ENCODE data around the gene DZIP1. TPM values are rescaled to one million over a fixed set of nuclear protein-coding genes. Genes with fewer than 3 reads are reported as not detected.

Gene DZIP1
- total RNA-seq, 2 experiments from 2014 or later: 0.26 to 0.34 TPM

- POLR2A ChIA-PET: no interaction called here
These were observed 2.4 kb downstream of the DZIP1 start for GRCh38 chr13:95642028-95642621.

DNA sequence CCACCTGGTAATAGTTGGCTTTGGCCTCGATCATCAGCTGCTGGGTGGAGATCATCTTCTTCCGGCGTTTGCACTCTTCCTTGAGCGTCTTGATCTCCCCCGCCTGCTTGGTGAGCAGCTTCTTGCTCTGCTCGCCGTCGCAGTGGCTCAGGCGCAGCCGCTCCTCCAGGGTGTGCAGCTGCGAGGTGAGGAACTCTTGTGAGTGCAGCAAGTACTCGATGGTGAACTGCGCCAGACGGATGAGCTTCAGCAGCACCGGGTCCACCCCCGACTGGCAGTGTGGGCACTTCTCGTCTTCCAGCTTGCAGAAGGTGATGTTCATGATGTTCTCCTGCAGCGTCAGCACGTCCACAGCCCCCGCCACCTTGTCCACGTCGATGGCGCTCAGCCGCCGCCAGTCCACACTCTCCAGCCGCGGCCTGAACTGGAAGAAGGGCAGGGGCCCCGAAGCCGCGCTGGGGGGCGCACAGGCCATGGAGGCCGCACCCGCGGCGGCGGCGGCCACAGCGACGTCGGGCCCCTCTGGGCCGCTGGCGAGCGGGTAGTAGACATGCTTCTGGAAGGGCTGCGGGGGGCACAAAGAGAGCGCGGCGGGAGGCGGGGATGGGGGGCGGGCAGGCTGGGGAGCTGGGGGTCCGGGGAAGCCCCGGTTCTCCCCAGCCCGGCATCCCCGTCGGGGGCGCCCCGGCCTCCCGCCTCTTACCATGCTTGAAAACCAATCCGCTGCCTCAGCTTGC is 3.0 kb downstream of the DZIP1 start:
- CTCF ChIA-PET: interaction anchor here (0.9 kb wide), 1 partner anchor 19 kb away, joined by 3 read pairs; no protein-coding TSS in a partner anchor
- Mint-ChIP-seq H3K36me3 (ENCODE audit: low read depth) (no peaks in the 10 kb centered on the region), H3K27me3 (ENCODE audit: low read depth) (peaks cover 32% of the 10 kb centered on the region), H3K27ac (no peak overlapping the region), H3K4me3 (no peak overlapping the region), H3K4me1 (ENCODE audit: low read depth) (peaks cover 21% of the 10 kb centered on the region), H3K9me3 (ENCODE audit: insufficient read depth) (no peaks in the 10 kb centered on the region)
- POLR2A ChIA-PET: no interaction called here
- no peak for DNase-seq
- ATAC-seq: no peak

More at GRCh38 chr13:95642028-95642621, 2.4 kb downstream of the DZIP1 start:
- no peak overlapping the region for H3K4me3 Mint-ChIP-seq
- peaks cover 32% of the 10 kb centered on the region for H3K27me3 Mint-ChIP-seq (ENCODE audit: low read depth)
- DNase-seq (no peak), ATAC-seq (peak; percentile 54)
- peaks cover 14% of the 10 kb centered on the region for H3K4me1 Mint-ChIP-seq (ENCODE audit: low read depth)
- H3K9me3 Mint-ChIP-seq (ENCODE audit: insufficient read depth): no peaks in the 10 kb centered on the region
- CTCF ChIA-PET: interaction anchor here (0.9 kb wide), 1 partner anchor 18 kb away, joined by 3 read pairs; no protein-coding TSS in a partner anchor
- H3K27ac Mint-ChIP-seq: no peak overlapping the region
- H3K36me3 Mint-ChIP-seq (ENCODE audit: low read depth): no peaks in the 10 kb centered on the region

DNA sequence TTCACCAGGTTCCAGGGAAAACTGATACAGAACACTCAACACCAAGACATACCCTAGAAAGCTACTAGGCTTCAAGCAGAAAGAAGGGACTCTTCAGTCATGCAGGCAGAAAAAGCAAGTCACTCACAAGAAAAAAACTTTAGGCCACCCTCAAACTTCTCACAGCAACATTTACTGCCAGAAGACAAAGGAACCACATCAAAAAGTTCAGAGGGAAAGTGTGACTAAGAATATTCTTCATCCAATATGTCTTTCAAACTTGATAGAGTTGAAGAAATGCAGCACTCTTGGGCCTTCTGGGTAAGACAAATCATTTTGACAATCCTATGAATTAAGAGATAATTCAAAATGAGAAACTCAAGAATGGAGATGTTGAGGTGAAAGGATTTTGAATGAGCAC is 7.7 kb downstream of the DZIP1 start:
- peak overlapping the region; percentile 3 for H3K27ac Mint-ChIP-seq
- H3K4me1 Mint-ChIP-seq (ENCODE audit: low read depth): peaks cover 14% of the 10 kb centered on the region
- no peak overlapping the region for H3K4me3 Mint-ChIP-seq

DNA sequence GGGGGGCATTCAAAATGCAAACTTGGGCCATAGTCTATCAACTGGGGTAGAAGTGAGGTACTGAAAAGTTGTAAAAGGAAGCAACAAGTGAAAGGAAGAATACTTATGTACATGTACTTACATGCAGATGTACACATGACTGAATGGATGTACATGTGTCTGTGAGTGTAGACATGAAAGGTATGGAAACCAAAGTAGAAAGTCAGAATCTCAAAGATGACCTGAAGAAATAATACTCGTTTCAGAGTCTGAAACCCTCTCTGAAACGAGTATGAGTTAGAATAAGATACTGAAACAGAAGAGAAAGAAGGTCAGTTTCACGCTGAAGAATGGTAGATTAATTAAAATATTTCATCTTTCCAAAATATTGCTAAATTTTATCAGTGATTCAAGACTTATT is 13.9 kb downstream of the DZIP1 start:
- ATAC-seq (no peak), DNase-seq (no peak)
- peaks cover under 1% of the 10 kb centered on the region for H3K4me1 Mint-ChIP-seq (ENCODE audit: low read depth)
- no peaks in the 10 kb centered on the region for H3K36me3 Mint-ChIP-seq (ENCODE audit: low read depth)
- no peak overlapping the region for H3K27ac Mint-ChIP-seq
- peaks cover 23% of the 10 kb centered on the region for H3K27me3 Mint-ChIP-seq (ENCODE audit: low read depth)
- ChIA-PET POLR2A (no interaction called here), CTCF (no interaction called here)
- no peaks in the 10 kb centered on the region for H3K9me3 Mint-ChIP-seq (ENCODE audit: insufficient read depth)
- H3K4me3 Mint-ChIP-seq: no peak overlapping the region

More for the DNA sequence above, 7.7 kb downstream of the DZIP1 start:
- DNase-seq (no peak), ATAC-seq (peak; percentile 58)
- ChIA-PET CTCF (no interaction called here), POLR2A (no interaction called here)
- Mint-ChIP-seq H3K36me3 (ENCODE audit: low read depth) (no peaks in the 10 kb centered on the region), H3K9me3 (ENCODE audit: insufficient read depth) (no peaks in the 10 kb centered on the region), H3K27me3 (ENCODE audit: low read depth) (peaks cover 23% of the 10 kb centered on the region)

GRCh38 chr13:95629071-95629470 is 15.4 kb downstream of the DZIP1 start:
- peaks cover 30% of the 10 kb centered on the region for H3K27me3 Mint-ChIP-seq (ENCODE audit: low read depth)
- POLR2A ChIA-PET: no interaction called here

DNA sequence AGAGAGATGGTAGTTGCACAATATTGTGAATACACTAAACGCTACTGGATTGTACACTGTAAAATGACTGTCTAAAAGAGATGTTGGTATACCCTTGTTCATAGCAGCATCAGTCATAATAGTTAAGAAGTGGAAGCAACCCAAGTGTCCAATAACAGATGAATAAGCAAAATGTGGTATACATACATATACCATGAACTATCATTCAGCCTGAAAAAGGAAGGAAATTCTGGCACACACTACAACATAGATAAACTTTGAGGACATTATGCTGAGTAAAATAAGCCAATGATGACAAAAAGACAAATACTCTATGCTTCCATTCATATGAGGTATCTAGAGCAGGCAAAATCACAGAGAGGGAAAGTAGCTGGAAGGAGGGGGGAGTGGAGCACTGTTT is 16.0 kb downstream of the DZIP1 start:
- Mint-ChIP-seq H3K9me3 (ENCODE audit: insufficient read depth) (no peaks in the 10 kb centered on the region), H3K36me3 (ENCODE audit: low read depth) (no peaks in the 10 kb centered on the region), H3K27ac (no peak overlapping the region), H3K27me3 (ENCODE audit: low read depth) (peaks cover 29% of the 10 kb centered on the region), H3K4me3 (no peak overlapping the region), H3K4me1 (ENCODE audit: low read depth) (no peaks in the 10 kb centered on the region)
- POLR2A ChIA-PET: no interaction called here
- no peak for DNase-seq
- CTCF ChIA-PET: no interaction called here
- ATAC-seq: no peak

More at GRCh38 chr13:95629071-95629470, 15.4 kb downstream of the DZIP1 start:
- H3K4me3 Mint-ChIP-seq: no peak overlapping the region
- ATAC-seq: no peak
- CTCF ChIA-PET: no interaction called here
- no peak overlapping the region for H3K27ac Mint-ChIP-seq
- H3K9me3 Mint-ChIP-seq (ENCODE audit: insufficient read depth): no peaks in the 10 kb centered on the region
- DNase-seq: no peak
- no peaks in the 10 kb centered on the region for H3K36me3 Mint-ChIP-seq (ENCODE audit: low read depth)
- no peaks in the 10 kb centered on the region for H3K4me1 Mint-ChIP-seq (ENCODE audit: low read depth)

GRCh38 chr13:95627590-95627989 is 16.9 kb downstream of the DZIP1 start:
- no peak overlapping the region for H3K4me3 Mint-ChIP-seq
- ChIA-PET POLR2A (no interaction called here), CTCF (interaction anchor here (8.6 kb wide), 1 partner anchor 207 kb away, joined by 118 read pairs; no protein-coding TSS in a partner anchor)
- no peaks in the 10 kb centered on the region for H3K9me3 Mint-ChIP-seq (ENCODE audit: insufficient read depth)
- DNase-seq (no peak), ATAC-seq (no peak)
- H3K27me3 Mint-ChIP-seq (ENCODE audit: low read depth): peaks cover 28% of the 10 kb centered on the region
- H3K27ac Mint-ChIP-seq: no peak overlapping the region
- no peaks in the 10 kb centered on the region for H3K36me3 Mint-ChIP-seq (ENCODE audit: low read depth)
- no peaks in the 10 kb centered on the region for H3K4me1 Mint-ChIP-seq (ENCODE audit: low read depth)

GRCh38 chr13:95626768-95627167 is 17.7 kb downstream of the DZIP1 start:
- POLR2A ChIA-PET: no interaction called here
- CTCF ChIA-PET: interaction anchor here (8.6 kb wide), 1 partner anchor 207 kb away, joined by 118 read pairs; no protein-coding TSS in a partner anchor
- ATAC-seq (no peak), DNase-seq (no peak)
- no peaks in the 10 kb centered on the region for H3K9me3 Mint-ChIP-seq (ENCODE audit: insufficient read depth)
- no peak overlapping the region for H3K27ac Mint-ChIP-seq
- H3K27me3 Mint-ChIP-seq (ENCODE audit: low read depth): peaks cover 25% of the 10 kb centered on the region
- no peaks in the 10 kb centered on the region for H3K36me3 Mint-ChIP-seq (ENCODE audit: low read depth)
- H3K4me1 Mint-ChIP-seq (ENCODE audit: low read depth): no peaks in the 10 kb centered on the region
- H3K4me3 Mint-ChIP-seq: no peak overlapping the region

DNA sequence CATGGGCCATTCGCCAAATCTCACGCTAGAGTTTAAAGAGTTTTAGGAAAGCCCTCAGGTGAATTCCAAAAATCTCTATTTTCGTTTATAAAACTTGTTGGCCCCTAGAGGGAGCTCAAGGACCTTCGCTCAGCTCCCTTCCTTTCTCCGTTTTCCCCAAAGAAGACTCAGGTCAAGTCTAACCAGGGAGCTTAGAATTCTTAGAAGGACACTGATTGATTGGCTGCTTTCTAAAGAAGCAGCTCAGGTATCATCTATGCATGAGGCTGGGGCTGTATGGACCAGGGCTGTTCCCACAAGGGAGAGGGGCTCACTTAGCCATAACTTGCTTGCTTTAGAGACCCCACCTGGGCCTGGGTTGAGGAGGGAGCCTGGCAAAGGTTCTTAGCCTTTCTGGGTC is 20.5 kb downstream of the DZIP1 start:
- DNase-seq: peak; percentile 41
- ChIA-PET CTCF (interaction anchor here (1.0 to 8.6 kb wide), 10 partner anchors 9 to 218 kb away, joined by 3 to 118 read pairs (median 6); partner anchors contain the start of gene DNAJC3), POLR2A (interaction anchor here (1.0 kb wide), 1 partner anchor 210 kb away, joined by 3 read pairs; no protein-coding TSS in a partner anchor)
- ATAC-seq: no peak
- peaks cover 21% of the 10 kb centered on the region for H3K27me3 Mint-ChIP-seq (ENCODE audit: low read depth)
- H3K36me3 Mint-ChIP-seq (ENCODE audit: low read depth): no peaks in the 10 kb centered on the region
- no peaks in the 10 kb centered on the region for H3K4me1 Mint-ChIP-seq (ENCODE audit: low read depth)
- no peak overlapping the region for H3K4me3 Mint-ChIP-seq
- no peaks in the 10 kb centered on the region for H3K9me3 Mint-ChIP-seq (ENCODE audit: insufficient read depth)
- H3K27ac Mint-ChIP-seq: no peak overlapping the region

GRCh38 chr13:95623141-95623540 is 21.4 kb downstream of the DZIP1 start:
- no peak for ATAC-seq
- POLR2A ChIA-PET: interaction anchor here (0.6 kb wide), 1 partner anchor 233 kb away, joined by 3 read pairs; no protein-coding TSS in a partner anchor
- CTCF ChIA-PET: interaction anchor here (1.1 to 8.6 kb wide), 4 partner anchors 38 to 211 kb away, joined by 3 to 118 read pairs (median 8); no protein-coding TSS in a partner anchor
- Mint-ChIP-seq H3K4me1 (ENCODE audit: low read depth) (no peaks in the 10 kb centered on the region), H3K36me3 (ENCODE audit: low read depth) (no peaks in the 10 kb centered on the region), H3K27ac (no peak overlapping the region), H3K9me3 (ENCODE audit: insufficient read depth) (no peaks in the 10 kb centered on the region), H3K27me3 (ENCODE audit: low read depth) (peaks cover 19% of the 10 kb centered on the region), H3K4me3 (no peak overlapping the region)
- no peak for DNase-seq

DNA sequence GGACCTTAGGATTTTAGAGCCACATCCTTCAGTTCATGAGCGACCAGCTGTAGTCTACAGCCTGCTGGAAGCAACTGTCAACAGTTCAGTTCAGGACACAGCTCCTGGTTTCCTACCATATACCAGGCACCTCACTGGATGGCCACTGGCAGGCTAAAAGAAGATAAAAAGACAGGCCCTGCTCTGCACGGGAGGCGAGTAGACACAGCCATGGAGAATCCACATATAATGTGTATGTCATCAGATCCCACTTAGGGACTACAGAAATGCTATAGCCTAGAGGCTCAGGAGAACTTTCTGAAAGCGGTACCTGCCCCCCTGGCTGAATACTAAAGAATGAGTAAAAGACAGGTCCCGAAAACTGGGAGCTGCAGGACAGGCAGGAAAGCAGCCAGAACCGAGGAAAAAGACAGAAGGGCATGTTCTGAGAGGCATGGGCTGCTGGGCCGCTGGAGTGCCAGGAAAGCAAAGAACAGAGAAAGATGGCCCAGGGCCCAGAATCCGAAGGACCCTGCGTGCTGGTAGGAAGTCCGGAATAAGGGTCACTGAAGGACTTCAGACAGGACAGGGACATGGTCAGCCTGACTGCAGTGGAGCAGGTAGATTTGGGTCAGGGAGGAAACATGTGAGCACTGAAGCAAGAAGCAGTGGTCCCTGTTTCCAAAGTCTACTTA is 23.5 kb downstream of the DZIP1 start:
- no peak overlapping the region for H3K27ac Mint-ChIP-seq
- CTCF ChIA-PET: interaction anchor here (8.6 kb wide), 1 partner anchor 213 kb away, joined by 118 read pairs; no protein-coding TSS in a partner anchor
- H3K9me3 Mint-ChIP-seq (ENCODE audit: insufficient read depth): no peaks in the 10 kb centered on the region
- no peak for ATAC-seq
- DNase-seq: no peak
- H3K4me1 Mint-ChIP-seq (ENCODE audit: low read depth): no peaks in the 10 kb centered on the region
- peaks cover 12% of the 10 kb centered on the region for H3K27me3 Mint-ChIP-seq (ENCODE audit: low read depth)
- POLR2A ChIA-PET: no interaction called here
- H3K36me3 Mint-ChIP-seq (ENCODE audit: low read depth): no peaks in the 10 kb centered on the region
- H3K4me3 Mint-ChIP-seq: no peak overlapping the region
